ENCODE results near the gene CSNK1E.
"Not testable (repeated sequence)": the region's sequence is repeated elsewhere in the genome, so short reads cannot be mapped to it uniquely, and the experiment has no call there.

Gene CSNK1E

GRCh38 chr22:38317122-38317994 is at the start of gene CSNK1E:
Gene CSNK1E, minus strand, starts transcription at chr22:38317433. Its CDS starts 3,276 bp downstream, at chr22:38314157.
- peak; percentile 69 for DNase-seq

- not testable (repeated sequence) for DNase-seq
These were observed 48.6 kb upstream of the CSNK1E start for GRCh38 chr22:38365829-38366228.

- not testable (repeated sequence) for DNase-seq
These were observed 47.9 kb upstream of the CSNK1E start for GRCh38 chr22:38365174-38365573.

GRCh38 chr22:38360560-38360959 is 43.3 kb upstream of the CSNK1E start:
- DNase-seq = not testable (repeated sequence)

- not testable (repeated sequence) for DNase-seq
These were observed 42.6 kb upstream of the CSNK1E start for GRCh38 chr22:38359817-38360216.

GRCh38 chr22:38357971-38358370 is 40.7 kb upstream of the CSNK1E start:
- DNase-seq = not testable (repeated sequence)

GRCh38 chr22:38355275-38355674 is 38.0 kb upstream of the CSNK1E start:
- no peak for DNase-seq

GRCh38 chr22:38353701-38354100 is 36.5 kb upstream of the CSNK1E start:
- DNase-seq = no peak

GRCh38 chr22:38353142-38353629 is 36.0 kb upstream of the CSNK1E start:
- DNase-seq = peak; percentile 66

GRCh38 chr22:38352436-38352835 is 35.2 kb upstream of the CSNK1E start:
- no peak for DNase-seq

- DNase-seq = no peak
These were observed 33.5 kb upstream of the CSNK1E start for GRCh38 chr22:38350444-38351359.

- DNase-seq = no peak
These were observed 31.7 kb upstream of the CSNK1E start for GRCh38 chr22:38348751-38349496.

GRCh38 chr22:38347944-38348750 is 30.9 kb upstream of the CSNK1E start:
- no peak for DNase-seq

GRCh38 chr22:38347181-38347943 is 30.1 kb upstream of the CSNK1E start:
- no peak for DNase-seq

- no peak for DNase-seq
These were observed 29.3 kb upstream of the CSNK1E start for GRCh38 chr22:38346506-38346905.

GRCh38 chr22:38345782-38346181 is 28.5 kb upstream of the CSNK1E start:
- no peak for DNase-seq

GRCh38 chr22:38339893-38340292 is 22.7 kb upstream of the CSNK1E start:
- DNase-seq = not testable (repeated sequence)

- no peak for DNase-seq
These were observed 21.6 kb upstream of the CSNK1E start for GRCh38 chr22:38338772-38339379.

GRCh38 chr22:38336699-38337098 is 19.5 kb upstream of the CSNK1E start:
- DNase-seq = no peak

GRCh38 chr22:38335077-38335476 is 17.8 kb upstream of the CSNK1E start:
- DNase-seq = no peak
